Ascending aorta (tissue), 2 donors: ENCODE measurements around the gene PRKAR2B. TPM values are rescaled to one million over a fixed set of nuclear protein-coding genes. Genes with fewer than 3 reads are reported as not detected.
A peak's percentile ranks its signal among the peaks of the same experiment; 100 is the strongest.

ENCODE experiments used
- DNase-seq, 2 donors: peaks; one replicate each; pipeline ENCODE4 v3.0.0-alpha.2; 2019; ENCODE audit warnings: low spot score in 2 of 2
- H3K27ac ChIP-seq, 2 donors: fragments of 200-600 bp; sonication (generic); one replicate each; pipeline ENCODE4 v1.5.1; 2016 to 2017; ENCODE audit warnings: mild to moderate bottlenecking in 1 of 2
- H3K27me3 ChIP-seq: fragments of 200-600 bp; sonication (generic); one replicate; pipeline ENCODE4 v1.5.1; 2017
- H3K36me3 ChIP-seq, 2 donors: fragments of 200-600 bp; sonication (generic); one replicate each; pipeline ENCODE4 v1.5.1; 2016
- H3K4me1 ChIP-seq, 2 donors: fragments of 200-600 bp; sonication (generic); one replicate each; pipeline ENCODE4 v1.5.1; 2016 to 2017; ENCODE audit warnings: mild to moderate bottlenecking in 1 of 2
- H3K4me3 ChIP-seq, 2 donors: fragments of 200-600 bp; sonication (generic); one replicate each; pipeline ENCODE4 v1.5.1; 2016 to 2017; ENCODE audit warnings: mild to moderate bottlenecking in 1 of 2
- H3K9me3 ChIP-seq, 2 donors: fragments of 200-600 bp; sonication (generic); one replicate each; pipeline ENCODE4 v1.5.1; 2016
- intact Hi-C: fragments of 100-400 bp; cut with DNase I; formaldehyde crosslinking; loops from one replicate; pipeline ENCODE4 v1.15.1; 2023
- total RNA-seq: library from RNA; depleted of rRNA; stranded (reverse); fragments of >200 nt; gene quantifications from one replicate; pipeline ENCODE4 v1.1.0, GENCODE V29; 2016
- TF ChIP-seq, protein P1 (sequence below), 3 experiments: fragments of 200-600 bp in 2 of 3; fragments of 450-650 bp in 1 of 3; sonication (generic) in 2 of 3; IDR thresholded peaks; one replicate each; pipeline ENCODE4 v1.5.1; 2016 to 2019; ENCODE audit warnings: antibody characterized with exemption in 3 of 3, mild to moderate bottlenecking in 1 of 3, moderate library complexity in 1 of 3

Gene PRKAR2B
- total RNA-seq, 1 donor from 2014 or later = 10.5 TPM

DNA sequence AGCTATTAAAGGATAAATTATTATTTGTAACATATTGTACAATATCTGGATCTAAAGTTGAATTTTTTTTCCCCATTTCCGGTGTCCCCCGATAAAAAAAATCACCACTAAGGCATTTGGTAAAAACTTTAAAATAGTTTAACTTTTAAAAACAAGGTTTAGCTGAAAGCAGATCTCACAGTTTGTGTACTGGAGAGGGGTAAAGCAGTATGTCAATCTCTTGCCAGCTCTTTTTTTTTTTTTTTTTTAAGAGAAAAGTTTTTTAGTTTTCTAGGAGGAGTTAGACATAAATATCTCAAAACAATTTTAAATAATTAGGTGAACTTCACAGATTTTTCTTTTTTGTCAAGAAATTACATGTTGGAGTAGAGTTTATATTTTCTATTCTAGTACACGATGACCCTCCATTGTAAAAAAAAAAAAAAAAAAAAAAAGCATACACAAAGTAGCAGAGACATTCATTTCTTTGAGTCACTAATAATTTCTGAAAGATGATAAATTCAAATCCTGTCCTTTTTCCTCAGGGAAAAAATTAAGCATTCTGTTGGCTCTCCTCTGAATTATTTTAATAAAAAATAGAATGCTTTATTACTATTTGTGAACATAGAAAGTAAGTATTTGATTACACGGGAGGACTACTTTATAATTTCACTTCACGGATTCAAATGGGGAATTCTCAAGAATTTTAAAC, 122.4 kb downstream of the PRKAR2B start:
- TF ChIP-seq, protein P1, sequence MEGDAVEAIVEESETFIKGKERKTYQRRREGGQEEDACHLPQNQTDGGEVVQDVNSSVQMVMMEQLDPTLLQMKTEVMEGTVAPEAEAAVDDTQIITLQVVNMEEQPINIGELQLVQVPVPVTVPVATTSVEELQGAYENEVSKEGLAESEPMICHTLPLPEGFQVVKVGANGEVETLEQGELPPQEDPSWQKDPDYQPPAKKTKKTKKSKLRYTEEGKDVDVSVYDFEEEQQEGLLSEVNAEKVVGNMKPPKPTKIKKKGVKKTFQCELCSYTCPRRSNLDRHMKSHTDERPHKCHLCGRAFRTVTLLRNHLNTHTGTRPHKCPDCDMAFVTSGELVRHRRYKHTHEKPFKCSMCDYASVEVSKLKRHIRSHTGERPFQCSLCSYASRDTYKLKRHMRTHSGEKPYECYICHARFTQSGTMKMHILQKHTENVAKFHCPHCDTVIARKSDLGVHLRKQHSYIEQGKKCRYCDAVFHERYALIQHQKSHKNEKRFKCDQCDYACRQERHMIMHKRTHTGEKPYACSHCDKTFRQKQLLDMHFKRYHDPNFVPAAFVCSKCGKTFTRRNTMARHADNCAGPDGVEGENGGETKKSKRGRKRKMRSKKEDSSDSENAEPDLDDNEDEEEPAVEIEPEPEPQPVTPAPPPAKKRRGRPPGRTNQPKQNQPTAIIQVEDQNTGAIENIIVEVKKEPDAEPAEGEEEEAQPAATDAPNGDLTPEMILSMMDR (IDR thresholded peaks at IDR 0.05) = no peak
- Histone ChIP-seq H3K27ac (peak overlapping the region; percentile 88 to 92), H3K4me1 (peaks cover 0 to 9% of the 10 kb centered on the region in 2 donors), H3K27me3 (no peaks in the 10 kb centered on the region), H3K36me3 (no peaks in the 10 kb centered on the region), H3K9me3 (no peaks in the 10 kb centered on the region), H3K4me3 (peak overlapping the region; percentile 63 to 65)
- DNase-seq = no peak
- intact Hi-C loops = loop anchor here (5.0 kb wide), 5 partner anchors 220 to 1645 kb away; partner anchors contain the start of genes ATXN7L1, BCAP29 and PUS7

DNA sequence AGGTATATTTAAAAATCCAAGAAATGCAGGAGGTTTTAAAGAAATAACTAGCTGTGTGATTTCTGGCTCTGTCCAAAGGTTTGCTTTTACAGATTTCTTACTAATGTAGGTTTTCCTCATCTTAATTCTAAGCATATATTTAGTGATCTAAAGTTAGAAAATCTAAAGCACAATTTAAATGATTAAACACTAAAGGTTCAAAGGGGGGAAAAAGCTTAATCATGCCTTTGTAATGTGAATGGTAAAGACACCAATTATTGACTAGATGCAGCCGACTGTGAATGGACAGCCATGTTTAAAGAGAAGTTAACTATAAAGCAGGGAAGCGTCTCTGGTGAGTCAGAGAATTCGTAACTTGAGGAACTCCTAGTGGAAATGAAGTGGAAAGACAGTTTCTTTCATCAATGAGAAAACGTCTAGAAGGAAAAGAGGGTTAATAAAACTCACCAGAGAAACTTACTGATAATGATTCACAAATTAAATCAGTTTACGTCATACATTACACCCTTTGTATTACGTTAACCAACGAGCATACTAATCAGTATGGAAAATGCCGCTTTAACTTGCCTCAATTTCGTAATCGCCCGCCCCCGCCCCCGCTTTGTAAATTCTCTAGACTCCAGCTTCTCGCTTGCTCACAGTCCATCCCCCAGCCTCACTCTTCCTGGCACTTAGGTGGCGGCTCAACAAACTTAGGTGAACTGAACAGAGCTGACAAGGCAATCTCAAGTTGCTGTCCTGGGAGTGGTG, 123.2 kb downstream of the PRKAR2B start:
- peak overlapping the region; percentile 63 to 65 for H3K4me3 ChIP-seq
- no peaks in the 10 kb centered on the region for H3K36me3 ChIP-seq
- H3K4me1 ChIP-seq = peaks cover under 1 to 16% of the 10 kb centered on the region in 2 donors
- DNase-seq = no peak
- TF ChIP-seq, protein P1 (IDR thresholded peaks at IDR 0.05) = peak; percentile 33 to 46 (median 39)
- no peaks in the 10 kb centered on the region for H3K9me3 ChIP-seq
- no peaks in the 10 kb centered on the region for H3K27me3 ChIP-seq
- H3K27ac ChIP-seq = peak overlapping the region; percentile 88 to 92
- intact Hi-C loops = loop anchor here (2.0 to 5.0 kb wide), 8 partner anchors 123 to 1645 kb away; partner anchors contain the start of genes ATXN7L1, BCAP29, CCDC71L and PNPLA8

DNA sequence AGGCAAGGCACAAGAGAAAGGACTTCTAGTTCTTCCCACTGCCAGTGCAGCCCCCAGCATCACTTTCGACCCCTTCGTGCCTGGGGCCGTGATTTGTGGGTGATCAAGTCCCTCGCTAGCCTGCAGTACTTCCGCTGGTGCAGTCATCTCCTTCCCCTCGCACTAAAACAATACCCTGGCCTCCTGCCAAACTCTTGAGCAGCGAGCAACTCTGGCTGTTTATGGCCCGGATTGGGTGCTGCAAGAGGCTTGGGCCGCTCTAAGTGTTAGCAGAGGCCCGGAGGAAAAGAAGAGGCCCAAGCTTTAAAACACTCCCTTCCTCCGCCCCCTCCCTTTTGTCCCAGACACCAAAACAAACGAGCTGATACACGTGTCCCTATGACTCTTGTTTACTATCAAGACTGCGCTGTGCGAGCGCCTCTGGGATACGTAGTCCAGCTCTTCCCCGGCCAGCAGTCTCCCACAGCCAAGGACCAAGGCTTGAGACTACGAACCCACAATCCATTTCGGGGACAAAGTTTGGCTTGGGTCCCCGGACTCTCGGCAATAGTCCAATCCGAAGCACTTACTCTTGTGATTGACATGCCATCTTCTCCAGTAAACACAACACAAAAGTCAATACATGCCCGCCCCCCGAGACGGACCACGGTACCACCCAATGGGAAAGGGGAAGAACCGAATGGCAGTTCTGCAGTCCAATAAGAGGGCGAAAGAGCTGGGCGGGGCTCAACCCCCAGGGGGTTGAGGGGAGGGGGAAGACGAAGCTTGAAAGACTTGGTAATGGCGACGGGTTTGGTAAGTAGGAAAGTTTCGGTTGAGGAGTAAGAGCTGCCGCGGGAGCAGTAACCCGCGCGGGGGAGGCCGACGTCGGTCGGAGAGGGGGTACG, 124.0 kb downstream of the PRKAR2B start, which contains the start of gene HBP1:
Gene HBP1 (plus strand): TSS at position 771 of the 887 bp plus-strand sequence. CDS start 10,891 bp downstream, outside the sequence.
- intact Hi-C loops = loop anchor here (1.0 to 5.0 kb wide), 9 partner anchors 124 to 1646 kb away; partner anchors contain the start of genes ATXN7L1, BCAP29, CCDC71L and PNPLA8
- TF ChIP-seq, protein P1 (IDR thresholded peaks at IDR 0.05) = no peak
- Histone ChIP-seq H3K27ac (peak within 1 kb of the TSS; percentile 94 to 100), H3K9me3 (no peaks in the 10 kb centered on the region), H3K27me3 (no peaks in the 10 kb centered on the region), H3K4me3 (peak within 1 kb of the TSS; percentile 81 to 94), H3K4me1 (peaks cover 2 to 23% of the 10 kb centered on the region in 2 donors), H3K36me3 (no peaks in the 10 kb centered on the region)
- peak; percentile 100 for DNase-seq

DNA sequence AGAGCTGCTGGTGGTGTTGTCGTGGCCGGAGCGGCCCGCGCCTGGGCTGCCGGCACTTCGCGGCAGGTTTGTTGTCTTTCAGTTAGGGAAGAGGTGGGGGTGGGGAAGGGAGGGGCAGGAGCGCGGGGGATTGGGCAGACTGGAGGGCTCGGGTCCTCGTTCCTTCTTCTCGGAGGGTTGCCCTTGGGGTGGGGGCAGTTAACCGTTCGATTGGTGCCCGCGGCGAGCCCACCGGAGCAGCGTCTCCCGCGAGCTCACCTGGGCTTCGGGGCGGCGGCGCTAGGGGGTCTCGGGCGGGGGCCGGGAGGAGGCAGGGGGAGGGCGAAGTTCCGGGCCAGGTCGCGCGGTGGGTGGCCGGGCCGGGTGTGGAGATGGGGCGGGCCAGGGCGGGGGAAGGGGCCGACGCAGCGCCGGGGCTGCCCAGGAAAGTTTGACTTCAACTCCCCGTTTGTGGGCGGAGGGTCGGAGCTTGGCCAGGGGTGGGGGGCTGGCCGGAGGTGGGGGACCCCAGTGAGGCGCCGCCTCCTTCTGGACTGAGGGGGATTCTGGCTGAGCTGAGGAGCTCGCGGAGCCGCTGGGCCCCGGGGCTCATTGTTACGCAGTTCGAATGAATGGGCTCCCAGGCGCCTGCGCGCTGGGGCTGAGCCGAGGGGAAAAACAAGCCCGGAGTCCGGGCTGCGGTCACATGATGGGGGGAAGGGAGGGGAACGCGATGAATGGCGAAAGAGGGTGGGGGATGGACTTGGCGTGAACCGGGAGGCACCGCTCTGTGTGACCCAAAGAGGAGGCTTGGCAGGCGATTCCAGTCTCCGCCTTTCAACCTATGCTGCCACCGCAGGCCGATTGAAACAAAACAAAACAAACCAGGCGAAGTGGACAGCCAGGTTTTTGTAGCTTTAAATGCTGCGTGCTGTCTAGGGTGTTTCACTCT, 124.9 kb downstream of the PRKAR2B start:
- H3K4me1 ChIP-seq = peaks cover 2 to 32% of the 10 kb centered on the region in 2 donors
- TF ChIP-seq, protein P1 (IDR thresholded peaks at IDR 0.05) = peak in 1 of 3 experiments; percentile 11
- peak overlapping the region; percentile 81 to 94 for H3K4me3 ChIP-seq
- no peaks in the 10 kb centered on the region for H3K9me3 ChIP-seq
- no peaks in the 10 kb centered on the region for H3K27me3 ChIP-seq
- peak overlapping the region; percentile 94 to 100 for H3K27ac ChIP-seq
- intact Hi-C loops = loop anchor here (1.0 to 10.0 kb wide), 10 partner anchors 125 to 1647 kb away; partner anchors contain the start of genes ATXN7L1, BCAP29, CCDC71L and PNPLA8
- no peaks in the 10 kb centered on the region for H3K36me3 ChIP-seq
- DNase-seq = peak; percentile 86 to 98
